Hematopoietic multipotent progenitor cell treated with erythropoietin and hydrocortisone succinate and interleukin-3 and kit ligand, for 15 days (in vitro differentiated cells): Measurements from ENCODE around the gene TPCN1.
A peak's percentile ranks its signal among the peaks of the same experiment; 100 is the strongest.

Experiments
- DNase-seq: peaks from one replicate; pipeline ENCODE4 v3.0.0-alpha.2; 2015; ENCODE audit warnings: low spot score

Gene TPCN1

GRCh38 chr12:113287146-113287898, 66.1 kb downstream of the TPCN1 start:
- no peak for DNase-seq

- DNase-seq = no peak
Measured at GRCh38 chr12:113287899-113288282, 66.6 kb downstream of the TPCN1 start.

- no peak for DNase-seq
Measured at GRCh38 chr12:113289361-113289760, 68.1 kb downstream of the TPCN1 start.

- peak; percentile 69 for DNase-seq
Measured at GRCh38 chr12:113290506-113290905, 69.2 kb downstream of the TPCN1 start.

- no peak for DNase-seq
Measured at GRCh38 chr12:113291586-113291985, 70.3 kb downstream of the TPCN1 start.

GRCh38 chr12:113292091-113292490, 70.8 kb downstream of the TPCN1 start:
- no peak for DNase-seq

GRCh38 chr12:113292547-113292946, 71.3 kb downstream of the TPCN1 start:
- no peak for DNase-seq

GRCh38 chr12:113293100-113293499, 71.8 kb downstream of the TPCN1 start:
- no peak for DNase-seq

GRCh38 chr12:113295886-113296556, 74.8 kb downstream of the TPCN1 start:
- DNase-seq = no peak

- no peak for DNase-seq
Measured at GRCh38 chr12:113296557-113297213, 75.4 kb downstream of the TPCN1 start.

GRCh38 chr12:113297214-113297587, 75.9 kb downstream of the TPCN1 start:
- DNase-seq = no peak

- DNase-seq = no peak
Measured at GRCh38 chr12:113297621-113298471, 76.6 kb downstream of the TPCN1 start.

- DNase-seq = no peak
Measured at GRCh38 chr12:113298472-113298817, 77.2 kb downstream of the TPCN1 start.

GRCh38 chr12:113298861-113299545, 77.7 kb downstream of the TPCN1 start:
- peak; percentile 8 for DNase-seq

- DNase-seq = no peak
Measured at GRCh38 chr12:113299619-113300237, 78.5 kb downstream of the TPCN1 start.

- no peak for DNase-seq
Measured at GRCh38 chr12:113301811-113302210, 80.5 kb downstream of the TPCN1 start.

GRCh38 chr12:113302466-113302865, 81.2 kb downstream of the TPCN1 start:
- no peak for DNase-seq

- no peak for DNase-seq
Measured at GRCh38 chr12:113302886-113303640, 81.8 kb downstream of the TPCN1 start.

GRCh38 chr12:113305281-113305856, 84.1 kb downstream of the TPCN1 start:
- DNase-seq = no peak

- DNase-seq = no peak
Measured at GRCh38 chr12:113306382-113306781, 85.1 kb downstream of the TPCN1 start.
